GM21529 (cell line): ENCODE results near the gene GALNT15.

Source experiments
- ATAC-seq: cut with Tn5 transposase; IDR thresholded peaks from one replicate; pipeline ENCODE4 v1.9.1; 2021; ENCODE audit not compliant: unreplicated experiment

GALNT15 gene

GRCh38 chr3:16251316-16252085, 77.0 kb downstream of the GALNT15 start:
- no peak for ATAC-seq

- peak; percentile 32 for ATAC-seq
These were observed 77.9 kb downstream of the GALNT15 start for GRCh38 chr3:16252243-16252978.

- no peak for ATAC-seq
These were observed 78.5 kb downstream of the GALNT15 start for GRCh38 chr3:16252988-16253387.

- ATAC-seq = no peak
These were observed 79.1 kb downstream of the GALNT15 start for GRCh38 chr3:16253601-16254000.

GRCh38 chr3:16254916-16255315, 80.4 kb downstream of the GALNT15 start:
- peak; percentile 38 for ATAC-seq

GRCh38 chr3:16255326-16255725, 80.8 kb downstream of the GALNT15 start:
- ATAC-seq = no peak

- ATAC-seq = no peak
These were observed 81.2 kb downstream of the GALNT15 start for GRCh38 chr3:16255726-16256125.

GRCh38 chr3:16257309-16257708, 82.8 kb downstream of the GALNT15 start:
- no peak for ATAC-seq

- ATAC-seq = no peak
These were observed 83.7 kb downstream of the GALNT15 start for GRCh38 chr3:16258177-16258576.

GRCh38 chr3:16258866-16259265, 84.4 kb downstream of the GALNT15 start:
- ATAC-seq = no peak

GRCh38 chr3:16260046-16260445, 85.6 kb downstream of the GALNT15 start:
- ATAC-seq = no peak

- ATAC-seq = no peak
These were observed 87.7 kb downstream of the GALNT15 start for GRCh38 chr3:16262174-16262573.

- peak; percentile 3 for ATAC-seq
These were observed 89.8 kb downstream of the GALNT15 start for GRCh38 chr3:16264174-16264707.

- peak; percentile 99 for ATAC-seq
These were observed 90.4 kb downstream of the GALNT15 start, which contains the start of the genes DPH3 and OXNAD1 for GRCh38 chr3:16264708-16265454. DPH3 (minus strand) TSS chr3:16264943; CDS start chr3:16264876, 67 bp downstream. OXNAD1 (plus strand) TSS chr3:16265212; CDS start chr3:16270953, 5,741 bp downstream.

GRCh38 chr3:16265455-16265786, 90.9 kb downstream of the GALNT15 start:
- no peak for ATAC-seq

- ATAC-seq = no peak
These were observed 92.2 kb downstream of the GALNT15 start for GRCh38 chr3:16266714-16267113.

GRCh38 chr3:16270855-16271254, 96.4 kb downstream of the GALNT15 start:
- no peak for ATAC-seq

- no peak for ATAC-seq
These were observed 98.1 kb downstream of the GALNT15 start for GRCh38 chr3:16272588-16272987.

GRCh38 chr3:16273867-16274266, 99.4 kb downstream of the GALNT15 start:
- ATAC-seq = no peak

GRCh38 chr3:16277471-16277870, 103.0 kb downstream of the GALNT15 start:
- no peak for ATAC-seq
